ENCODE data around the gene RHOBTB3.
A peak's percentile ranks its signal among the peaks of the same experiment; 100 is the strongest.
"Not testable (repeated sequence)": the region's sequence is repeated elsewhere in the genome, so short reads cannot be mapped to it uniquely, and the experiment has no call there.

Gene RHOBTB3, protein sequence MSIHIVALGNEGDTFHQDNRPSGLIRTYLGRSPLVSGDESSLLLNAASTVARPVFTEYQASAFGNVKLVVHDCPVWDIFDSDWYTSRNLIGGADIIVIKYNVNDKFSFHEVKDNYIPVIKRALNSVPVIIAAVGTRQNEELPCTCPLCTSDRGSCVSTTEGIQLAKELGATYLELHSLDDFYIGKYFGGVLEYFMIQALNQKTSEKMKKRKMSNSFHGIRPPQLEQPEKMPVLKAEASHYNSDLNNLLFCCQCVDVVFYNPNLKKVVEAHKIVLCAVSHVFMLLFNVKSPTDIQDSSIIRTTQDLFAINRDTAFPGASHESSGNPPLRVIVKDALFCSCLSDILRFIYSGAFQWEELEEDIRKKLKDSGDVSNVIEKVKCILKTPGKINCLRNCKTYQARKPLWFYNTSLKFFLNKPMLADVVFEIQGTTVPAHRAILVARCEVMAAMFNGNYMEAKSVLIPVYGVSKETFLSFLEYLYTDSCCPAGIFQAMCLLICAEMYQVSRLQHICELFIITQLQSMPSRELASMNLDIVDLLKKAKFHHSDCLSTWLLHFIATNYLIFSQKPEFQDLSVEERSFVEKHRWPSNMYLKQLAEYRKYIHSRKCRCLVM

GRCh38 chr5:95730730-95731570 lies at the start of gene RHOBTB3:
TSS of gene RHOBTB3 (plus strand) at chr5:95731336. CDS start at chr5:95731683, 347 bp downstream.
- DNase-seq = peak; percentile 22

GRCh38 chr5:95682891-95683290 lies 48.2 kb upstream of the RHOBTB3 start, which contains the start of gene SPATA9:
TSS of gene SPATA9 (minus strand) at chr5:95682991. CDS start at chr5:95682854, 137 bp downstream.
- DNase-seq = no peak

DNA sequence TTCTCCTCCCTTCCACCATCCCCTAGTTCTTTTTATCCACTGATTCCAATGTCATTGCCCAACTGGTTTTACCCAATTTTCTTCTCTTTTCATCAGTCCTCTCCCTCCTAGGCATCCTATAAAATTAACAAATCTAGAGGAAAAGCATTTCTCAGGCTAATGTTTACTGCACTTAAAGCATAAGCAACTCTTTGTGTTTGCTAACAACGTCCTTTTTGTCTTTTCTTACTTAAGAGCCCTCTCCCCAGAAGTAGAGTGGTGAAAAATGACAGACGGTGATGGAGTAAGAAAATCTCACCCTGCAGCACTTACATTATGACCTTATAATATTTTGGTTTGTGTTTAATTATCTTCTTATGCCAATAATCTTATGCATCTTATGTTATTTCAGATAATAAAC lies 46.8 kb upstream of the RHOBTB3 start:
- no peak for DNase-seq

GRCh38 chr5:95686651-95687050 lies 44.5 kb upstream of the RHOBTB3 start:
- DNase-seq = no peak

DNA sequence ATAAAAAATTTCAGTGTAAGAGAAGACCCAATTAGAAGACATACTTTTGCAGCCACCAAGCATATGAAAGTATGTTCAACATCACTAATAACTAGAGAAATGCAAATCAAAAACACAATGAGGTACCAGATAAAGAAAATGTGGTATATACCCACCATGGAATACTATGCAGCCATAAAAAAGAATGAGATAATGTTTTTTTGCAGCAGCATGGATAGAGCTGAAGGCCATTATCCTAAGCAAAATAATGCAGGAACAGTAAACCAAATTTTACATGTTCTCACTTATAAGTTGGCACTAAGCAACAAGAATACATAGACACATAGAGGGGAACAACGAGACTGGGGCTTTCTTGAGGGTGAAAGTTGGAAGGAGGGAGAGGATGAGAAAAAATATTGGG lies 41.5 kb upstream of the RHOBTB3 start:
- DNase-seq = no peak

DNA sequence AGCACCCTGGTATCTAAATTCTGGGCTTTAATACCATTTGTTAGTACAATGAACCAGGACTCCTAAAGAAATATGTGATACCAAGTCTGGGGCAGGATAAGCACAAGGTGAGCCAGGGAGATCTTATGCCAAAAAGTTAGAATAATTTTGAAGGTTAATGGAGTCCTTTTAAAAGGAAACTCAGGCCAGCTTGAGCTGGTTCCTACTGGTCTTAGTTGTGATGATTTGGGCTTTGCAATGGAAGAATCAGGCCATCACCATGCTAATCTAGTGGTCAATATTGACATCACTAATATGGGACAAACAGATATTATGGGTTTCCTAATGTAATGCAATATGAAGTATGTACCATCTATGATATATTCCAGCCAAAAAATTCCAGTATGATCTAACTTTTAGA lies 40.8 kb upstream of the RHOBTB3 start:
- DNase-seq = no peak

GRCh38 chr5:95697781-95698681 lies 33.1 kb upstream of the RHOBTB3 start:
- DNase-seq = no peak

- DNase-seq = no peak
Observed at GRCh38 chr5:95699337-95699736, 31.8 kb upstream of the RHOBTB3 start.

GRCh38 chr5:95701074-95701473 lies 30.1 kb upstream of the RHOBTB3 start:
- DNase-seq = no peak

GRCh38 chr5:95704150-95704549 lies 27.0 kb upstream of the RHOBTB3 start:
- DNase-seq = no peak

DNA sequence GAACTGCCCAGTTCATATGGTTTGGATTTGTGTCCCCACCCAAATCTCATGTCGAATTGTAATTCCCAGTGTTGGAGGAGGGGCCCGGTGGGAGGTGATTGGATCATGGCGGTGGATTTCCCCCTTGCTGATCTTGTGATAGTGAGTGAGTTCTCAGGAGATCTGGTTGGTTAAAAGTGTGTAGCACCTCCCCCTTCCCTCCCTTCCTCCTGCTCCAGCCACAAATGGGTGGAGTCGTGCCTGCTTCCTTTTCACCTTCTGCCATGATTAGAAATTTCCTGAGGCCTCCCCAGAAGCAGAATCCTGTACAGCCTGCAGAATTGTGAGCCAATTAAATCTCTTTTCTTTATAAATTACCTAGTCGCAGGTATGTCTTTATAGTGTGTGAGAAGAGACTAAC lies 24.9 kb upstream of the RHOBTB3 start:
- DNase-seq = not testable (repeated sequence)

- no peak for DNase-seq
Observed at GRCh38 chr5:95707055-95707454, 24.1 kb upstream of the RHOBTB3 start.

- DNase-seq = not testable (repeated sequence)
Observed at GRCh38 chr5:95707534-95708188, 23.5 kb upstream of the RHOBTB3 start.

GRCh38 chr5:95708876-95709275 lies 22.3 kb upstream of the RHOBTB3 start:
- DNase-seq = no peak

DNA sequence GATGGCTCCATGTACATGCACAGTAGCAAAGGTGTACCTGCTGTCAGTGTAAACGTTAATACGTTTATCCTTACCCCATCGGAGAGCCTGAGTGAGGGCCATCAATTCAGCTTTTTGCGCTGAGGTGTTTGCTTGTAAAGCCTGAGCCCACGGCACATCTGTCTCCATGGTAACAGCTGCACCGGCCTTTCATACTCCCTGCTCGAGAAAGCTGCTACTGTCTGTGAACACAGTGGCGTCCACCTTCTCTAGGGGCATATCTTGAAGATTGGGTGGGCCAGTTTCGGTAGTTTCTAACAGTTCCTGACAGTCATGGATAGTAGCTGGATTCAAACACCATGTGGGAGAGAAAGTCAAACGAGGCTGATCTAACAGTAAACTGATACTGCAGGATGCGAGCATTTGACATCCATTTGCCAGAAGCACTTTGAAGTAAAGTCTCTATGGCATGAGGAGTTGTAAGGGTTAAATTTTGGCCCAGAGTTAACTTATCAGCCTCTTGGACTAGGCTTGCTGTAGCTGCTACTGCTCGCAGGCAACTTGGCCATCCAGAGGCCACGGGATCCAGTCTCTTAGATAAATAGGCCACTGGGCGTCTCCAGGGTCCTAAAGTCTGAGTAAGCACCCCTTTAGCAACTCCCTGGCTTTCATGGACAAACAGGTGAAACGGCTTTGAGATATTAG lies 21.0 kb upstream of the RHOBTB3 start:
- no peak for DNase-seq

DNA sequence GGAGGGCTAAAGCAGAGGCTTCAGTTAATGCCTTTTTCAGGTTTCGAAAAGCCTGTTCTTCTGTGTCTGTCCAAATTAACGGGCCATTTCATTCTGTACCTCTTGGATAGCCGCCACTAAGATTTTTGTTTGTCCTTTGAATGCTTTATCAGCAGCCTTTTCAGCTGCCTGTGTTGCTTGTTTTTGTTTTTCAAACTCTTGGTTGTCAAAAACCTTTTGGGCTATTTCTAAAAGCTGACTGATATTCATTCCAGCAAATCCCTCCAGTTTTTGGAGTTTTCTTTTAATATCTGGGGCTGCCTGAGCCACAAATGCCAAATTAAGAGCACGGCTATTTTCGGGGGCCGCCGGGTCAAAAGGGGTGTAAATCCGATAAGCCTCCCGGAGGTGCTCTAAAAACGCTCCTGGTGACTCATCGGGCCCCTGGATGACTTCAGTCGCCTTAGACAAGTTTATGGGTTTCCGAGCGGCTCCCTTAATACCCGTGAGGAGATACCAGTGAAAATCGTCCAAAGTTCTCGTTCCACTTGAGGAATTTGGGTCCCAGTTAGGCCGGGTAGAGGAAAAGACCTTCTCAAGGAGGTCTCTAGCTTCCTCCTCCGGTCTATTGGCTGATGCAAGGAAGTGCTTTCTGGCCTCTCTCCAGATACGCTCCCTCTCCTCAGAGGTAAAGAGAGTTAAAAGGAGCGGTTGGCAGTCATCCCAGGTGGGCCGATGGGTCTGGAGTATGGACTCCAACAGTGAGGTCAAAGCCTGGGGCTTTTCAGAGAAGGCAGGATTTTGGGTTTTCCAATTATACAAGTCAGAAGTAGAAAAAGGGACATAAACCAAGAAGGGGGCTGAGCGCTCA lies 20.3 kb upstream of the RHOBTB3 start:
- not testable (repeated sequence) for DNase-seq

- no peak for DNase-seq
Observed at GRCh38 chr5:95711501-95712346, 19.4 kb upstream of the RHOBTB3 start.

DNA sequence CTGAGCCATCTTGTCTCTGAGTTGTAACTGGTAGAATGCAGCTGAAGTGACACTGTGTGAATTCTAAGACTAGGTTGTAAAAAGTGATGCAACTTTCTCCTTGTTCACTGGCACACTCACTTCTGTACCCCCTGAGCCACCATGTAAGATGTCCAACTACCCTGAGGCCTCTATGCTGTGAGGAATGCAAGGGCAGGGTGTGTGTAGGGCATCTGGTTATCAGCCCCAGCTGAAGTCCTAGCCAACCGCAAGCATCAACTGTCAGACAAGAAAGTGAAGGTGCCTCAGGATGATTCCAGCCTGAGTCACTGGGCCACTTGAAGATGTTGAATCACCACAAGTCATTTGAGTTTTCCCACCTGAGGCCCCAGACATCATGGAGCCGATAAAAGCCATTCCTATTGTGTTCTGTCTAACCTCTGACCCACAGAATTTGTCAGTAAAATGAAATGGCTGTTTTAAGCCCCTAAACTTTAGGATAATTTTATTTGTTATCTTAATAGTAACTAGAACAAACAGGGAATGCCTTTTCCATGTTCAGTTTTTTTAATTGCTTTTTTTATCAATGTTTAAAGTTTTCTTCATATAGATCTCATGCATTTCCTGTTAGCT lies 18.7 kb upstream of the RHOBTB3 start:
- peak; percentile 49 for DNase-seq

- DNase-seq = not testable (repeated sequence)
Observed at GRCh38 chr5:95713246-95713645, 17.9 kb upstream of the RHOBTB3 start.
